Neural progenitor cell (in vitro differentiated cells): ENCODE measurements around the gene PPM1A.

Experiments
- CTCF ChIP-seq: fragments of 200-600 bp; sonication (generic); IDR thresholded peaks from 2 replicates; pipeline ENCODE4 v1.5.1; 2017; ENCODE audit warnings: antibody characterized with exemption, mild to moderate bottlenecking
- EZH2 ChIP-seq: fragments of 200-600 bp; sonication (generic); IDR thresholded peaks from 2 replicates; pipeline ENCODE4 v1.6.1; 2017; ENCODE audit warnings: antibody characterized with exemption, mild to moderate bottlenecking, moderate library complexity

GRCh38 chr14:60315196-60315990 is 66.4 kb downstream of the PPM1A start:
- no peak for TF ChIP-seq CTCF
- no peak for TF ChIP-seq EZH2
